Head of caudate nucleus (tissue), 42 donors: ENCODE data around the gene FASTKD1.
"Not testable (repeated sequence)": the region's sequence is repeated elsewhere in the genome, so short reads cannot be mapped to it uniquely, and the experiment has no call there.

Experiments
- DNase-seq, 42 donors: peaks; one replicate each; pipeline versions ENCODE4 v3.0.0 to v3.0.0-alpha.2; 2020 to 2021; ENCODE audit warnings: mixed read lengths in 7 of 42
- intact Hi-C: fragments of 100-400 bp; cut with DNase I; formaldehyde crosslinking; loops from one replicate; pipeline ENCODE4 v1.15.0; 2022

The FASTKD1 gene

GRCh38 chr2:169573160-169573973, at the start of gene FASTKD1:
TSS of gene FASTKD1 (minus strand) at chr2:169573865. CDS start at chr2:169572029, 1,836 bp downstream.
- peak; percentile 85 to 98 (median 94) for DNase-seq
- intact Hi-C loops = no loop called here

GRCh38 chr2:169623235-169623634, 49.6 kb upstream of the FASTKD1 start:
- no peak for DNase-seq
- intact Hi-C loops = no loop called here

- intact Hi-C loops = no loop called here
- DNase-seq = no peak
Observed at GRCh38 chr2:169620509-169620908, 46.8 kb upstream of the FASTKD1 start.

GRCh38 chr2:169619946-169620345, 46.3 kb upstream of the FASTKD1 start:
- no peak for DNase-seq
- intact Hi-C loops = no loop called here

GRCh38 chr2:169615982-169616381, 42.3 kb upstream of the FASTKD1 start:
- DNase-seq, intact Hi-C loops: not testable (repeated sequence)

- intact Hi-C loops = no loop called here
- DNase-seq = no peak
Observed at GRCh38 chr2:169613876-169614275, 40.2 kb upstream of the FASTKD1 start.

- DNase-seq = no peak
- intact Hi-C loops = no loop called here
Observed at GRCh38 chr2:169609264-169609663, 35.6 kb upstream of the FASTKD1 start.

GRCh38 chr2:169599568-169599967, 25.9 kb upstream of the FASTKD1 start:
- intact Hi-C loops = no loop called here
- no peak for DNase-seq

GRCh38 chr2:169598982-169599381, 25.3 kb upstream of the FASTKD1 start:
- DNase-seq = no peak
- intact Hi-C loops = no loop called here

GRCh38 chr2:169596546-169596945, 22.9 kb upstream of the FASTKD1 start:
- DNase-seq, intact Hi-C loops: not testable (repeated sequence)

- intact Hi-C loops = no loop called here
- DNase-seq = no peak
Observed at GRCh38 chr2:169590804-169591203, 17.1 kb upstream of the FASTKD1 start.

- no peak for DNase-seq
- intact Hi-C loops = no loop called here
Observed at GRCh38 chr2:169585673-169586072, 12.0 kb upstream of the FASTKD1 start.

GRCh38 chr2:169584005-169584877, 10.6 kb upstream of the FASTKD1 start, which contains the start of gene PPIG:
TSS of gene PPIG (plus strand) at chr2:169584351. CDS start at chr2:169604042, 19,691 bp downstream.
- intact Hi-C loops = no loop called here
- peak; percentile 86 to 96 (median 92) for DNase-seq

- no peak for DNase-seq
- intact Hi-C loops = no loop called here
Observed at GRCh38 chr2:169583518-169583917, 9.9 kb upstream of the FASTKD1 start.

GRCh38 chr2:169582552-169583266, 9.0 kb upstream of the FASTKD1 start:
- DNase-seq, intact Hi-C loops: not testable (repeated sequence)

- intact Hi-C loops = no loop called here
- DNase-seq = no peak
Observed at GRCh38 chr2:169579044-169579443, 5.4 kb upstream of the FASTKD1 start.

GRCh38 chr2:169575264-169575663, 1.6 kb upstream of the FASTKD1 start:
- not testable (repeated sequence) for DNase-seq

GRCh38 chr2:169574539-169574938, 874 bp upstream of the FASTKD1 start:
- DNase-seq, intact Hi-C loops: not testable (repeated sequence)

More at GRCh38 chr2:169575264-169575663, 1.6 kb upstream of the FASTKD1 start:
- intact Hi-C loops = not testable (repeated sequence)

- intact Hi-C loops = no loop called here
- DNase-seq = no peak
Observed at GRCh38 chr2:169573974-169574299, 272 bp upstream of the FASTKD1 start.

- intact Hi-C loops = no loop called here
- DNase-seq = no peak
Observed at GRCh38 chr2:169572821-169573159, 875 bp downstream of the FASTKD1 start.
